AG09319 (cell line): ENCODE measurements around the gene CCL7.

Experiments used
- DNase-seq: peaks from one replicate; pipeline ENCODE4 v3.0.0-alpha.2; 2010; ENCODE audit warnings: low read depth; ENCODE audit errors: extremely low read depth
- CTCF ChIP-seq: IDR thresholded peaks from 2 replicates; pipeline ENCODE4 v1.5.1; 2011; ENCODE audit warnings: low read depth, mild to moderate bottlenecking, inconsistent platforms, low read length, moderate library complexity

The CCL7 gene

GRCh38 chr17:34241062-34241461, 29.0 kb upstream of the CCL7 start:
- no peak for DNase-seq
- no peak for TF ChIP-seq CTCF

- DNase-seq: no peak
These were observed 27.2 kb upstream of the CCL7 start for GRCh38 chr17:34242587-34243363.

GRCh38 chr17:34243364-34244320, 26.4 kb upstream of the CCL7 start:
- no peak for DNase-seq
- no peak for TF ChIP-seq CTCF

More at GRCh38 chr17:34242587-34243363, 27.2 kb upstream of the CCL7 start:
- TF ChIP-seq CTCF: no peak

- TF ChIP-seq CTCF: no peak
- DNase-seq: no peak
These were observed 24.6 kb upstream of the CCL7 start for GRCh38 chr17:34245351-34245905.

- TF ChIP-seq CTCF: no peak
These were observed 23.6 kb upstream of the CCL7 start for GRCh38 chr17:34246446-34246845.

GRCh38 chr17:34246881-34247280, 23.1 kb upstream of the CCL7 start:
- no peak for TF ChIP-seq CTCF

More at GRCh38 chr17:34246446-34246845, 23.6 kb upstream of the CCL7 start:
- DNase-seq: no peak

GRCh38 chr17:34248511-34249024, 21.5 kb upstream of the CCL7 start:
- no peak for TF ChIP-seq CTCF
- no peak for DNase-seq

More at GRCh38 chr17:34246881-34247280, 23.1 kb upstream of the CCL7 start:
- DNase-seq: no peak
